Measurements from ENCODE around the gene SH3BGRL2.
A peak's percentile ranks its signal among the peaks of the same experiment; 100 is the strongest.

Gene SH3BGRL2

DNA sequence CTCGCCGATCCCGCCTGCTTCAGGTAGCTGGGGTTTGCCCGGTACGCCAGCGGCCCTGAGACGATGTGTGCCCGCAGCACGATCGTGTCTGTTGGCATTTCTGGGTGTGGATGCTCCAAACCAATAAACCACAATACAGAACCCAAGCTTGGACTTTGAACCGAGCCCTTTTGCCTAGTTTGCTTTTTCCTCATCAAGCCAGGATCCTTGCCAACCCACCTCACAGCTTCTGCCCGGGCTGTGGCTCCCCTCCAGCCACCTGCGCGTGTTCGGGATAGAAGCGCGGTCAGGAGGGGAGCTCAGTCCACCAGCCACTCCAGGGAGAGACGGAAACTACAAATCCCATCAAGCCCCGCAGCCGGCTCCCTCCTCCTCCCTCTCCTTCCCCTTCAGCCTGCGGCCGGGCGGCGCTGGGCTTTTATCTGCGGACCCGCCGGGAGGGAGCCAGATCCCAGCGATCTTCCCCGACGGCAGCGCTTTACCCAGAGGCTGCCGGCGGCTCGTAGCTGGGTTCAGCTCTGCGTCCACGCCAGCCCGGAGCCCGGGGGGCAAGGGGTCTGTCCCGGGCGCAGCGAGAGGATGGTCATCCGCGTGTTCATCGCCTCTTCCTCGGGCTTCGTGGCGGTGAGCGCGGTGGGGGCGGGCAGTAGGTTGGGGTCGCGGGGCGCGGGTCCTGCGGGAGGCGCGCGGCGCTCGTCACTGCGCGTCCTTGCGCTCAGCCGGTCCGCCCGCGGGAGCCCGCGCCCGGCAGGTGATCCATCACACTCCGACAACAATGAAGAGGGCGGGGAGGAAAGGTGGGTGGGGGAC is at the start of gene SH3BGRL2:
SH3BGRL2 (plus strand) TSS at position 447 of the 810 bp plus-strand sequence; CDS start at position 580, 133 bp downstream.
- H3K27me3 ChIP-seq (ENCODE audit: control insufficient read depth in 5 of 5, insufficient read depth in 4 of 5, low read length in 5 of 5): no peaks in the 10 kb centered on the region
- H3K27ac ChIP-seq (ENCODE audit: low read depth, low read length): peak within 1 kb of the TSS; percentile 37
- H3K9me3 ChIP-seq (ENCODE audit: control insufficient read depth in 5 of 5, low read length in 5 of 5): no peaks in the 10 kb centered on the region
- peaks cover 0 to 25% (median 10%) of the 10 kb centered on the region in 5 donors for H3K4me1 ChIP-seq (ENCODE audit: control insufficient read depth in 5 of 5, insufficient read depth in 5 of 5, low read length in 5 of 5)
- peaks cover 0 to 2% (median 0%) of the 10 kb centered on the region in 5 donors for H3K36me3 ChIP-seq (ENCODE audit: control insufficient read depth in 5 of 5, insufficient read depth in 5 of 5, low read length in 5 of 5)
- peak within 1 kb of the TSS; percentile 69 to 84 (median 71) for H3K4me3 ChIP-seq (ENCODE audit: low read depth in 1 of 5, low read length in 5 of 5)
- peak within 1 kb of the TSS in 4 of 5 donors; percentile 26 to 65 (median 62) for H3K9ac ChIP-seq (ENCODE audit: low read length in 5 of 5)

GRCh38 chr6:79584332-79584731 is 46.8 kb upstream of the SH3BGRL2 start:
- Histone ChIP-seq H3K4me1 (ENCODE audit: control insufficient read depth in 5 of 5, insufficient read depth in 5 of 5, low read length in 5 of 5) (no peaks in the 10 kb centered on the region), H3K27ac (ENCODE audit: low read depth, low read length) (no peak overlapping the region), H3K27me3 (ENCODE audit: control insufficient read depth in 5 of 5, insufficient read depth in 4 of 5, low read length in 5 of 5) (no peaks in the 10 kb centered on the region), H3K4me3 (ENCODE audit: low read depth in 1 of 5, low read length in 5 of 5) (no peak overlapping the region), H3K36me3 (ENCODE audit: control insufficient read depth in 5 of 5, insufficient read depth in 5 of 5, low read length in 5 of 5) (no peaks in the 10 kb centered on the region), H3K9ac (ENCODE audit: low read length in 5 of 5) (no peak overlapping the region), H3K9me3 (ENCODE audit: control insufficient read depth in 5 of 5, low read length in 5 of 5) (no peaks in the 10 kb centered on the region)

- no peaks in the 10 kb centered on the region for H3K4me1 ChIP-seq (ENCODE audit: control insufficient read depth in 5 of 5, insufficient read depth in 5 of 5, low read length in 5 of 5)
- no peaks in the 10 kb centered on the region for H3K9me3 ChIP-seq (ENCODE audit: control insufficient read depth in 5 of 5, low read length in 5 of 5)
- no peak overlapping the region for H3K27ac ChIP-seq (ENCODE audit: low read depth, low read length)
- no peaks in the 10 kb centered on the region for H3K27me3 ChIP-seq (ENCODE audit: control insufficient read depth in 5 of 5, insufficient read depth in 4 of 5, low read length in 5 of 5)
- no peak overlapping the region for H3K9ac ChIP-seq (ENCODE audit: low read length in 5 of 5)
- no peaks in the 10 kb centered on the region for H3K36me3 ChIP-seq (ENCODE audit: control insufficient read depth in 5 of 5, insufficient read depth in 5 of 5, low read length in 5 of 5)
- no peak overlapping the region for H3K4me3 ChIP-seq (ENCODE audit: low read depth in 1 of 5, low read length in 5 of 5)
Observed at GRCh38 chr6:79586548-79586947, 44.6 kb upstream of the SH3BGRL2 start.

- H3K4me1 ChIP-seq (ENCODE audit: control insufficient read depth in 5 of 5, insufficient read depth in 5 of 5, low read length in 5 of 5): no peaks in the 10 kb centered on the region
- H3K9me3 ChIP-seq (ENCODE audit: control insufficient read depth in 5 of 5, low read length in 5 of 5): no peaks in the 10 kb centered on the region
- no peaks in the 10 kb centered on the region for H3K27me3 ChIP-seq (ENCODE audit: control insufficient read depth in 5 of 5, insufficient read depth in 4 of 5, low read length in 5 of 5)
- H3K9ac ChIP-seq (ENCODE audit: low read length in 5 of 5): no peak overlapping the region
- no peaks in the 10 kb centered on the region for H3K36me3 ChIP-seq (ENCODE audit: control insufficient read depth in 5 of 5, insufficient read depth in 5 of 5, low read length in 5 of 5)
- no peak overlapping the region for H3K27ac ChIP-seq (ENCODE audit: low read depth, low read length)
- no peak overlapping the region for H3K4me3 ChIP-seq (ENCODE audit: low read depth in 1 of 5, low read length in 5 of 5)
Observed at GRCh38 chr6:79589701-79590100, 41.4 kb upstream of the SH3BGRL2 start.

- Histone ChIP-seq H3K27ac (ENCODE audit: low read depth, low read length) (no peak overlapping the region), H3K4me3 (ENCODE audit: low read depth in 1 of 5, low read length in 5 of 5) (no peak overlapping the region), H3K9me3 (ENCODE audit: control insufficient read depth in 5 of 5, low read length in 5 of 5) (no peaks in the 10 kb centered on the region), H3K27me3 (ENCODE audit: control insufficient read depth in 5 of 5, insufficient read depth in 4 of 5, low read length in 5 of 5) (no peaks in the 10 kb centered on the region), H3K36me3 (ENCODE audit: control insufficient read depth in 5 of 5, insufficient read depth in 5 of 5, low read length in 5 of 5) (no peaks in the 10 kb centered on the region), H3K4me1 (ENCODE audit: control insufficient read depth in 5 of 5, insufficient read depth in 5 of 5, low read length in 5 of 5) (no peaks in the 10 kb centered on the region), H3K9ac (ENCODE audit: low read length in 5 of 5) (no peak overlapping the region)
Observed at GRCh38 chr6:79597155-79597554, 34.0 kb upstream of the SH3BGRL2 start.

- H3K27me3 ChIP-seq (ENCODE audit: control insufficient read depth in 5 of 5, insufficient read depth in 4 of 5, low read length in 5 of 5): no peaks in the 10 kb centered on the region
- H3K9me3 ChIP-seq (ENCODE audit: control insufficient read depth in 5 of 5, low read length in 5 of 5): no peaks in the 10 kb centered on the region
- no peak overlapping the region for H3K9ac ChIP-seq (ENCODE audit: low read length in 5 of 5)
- H3K4me1 ChIP-seq (ENCODE audit: control insufficient read depth in 5 of 5, insufficient read depth in 5 of 5, low read length in 5 of 5): no peaks in the 10 kb centered on the region
- H3K4me3 ChIP-seq (ENCODE audit: low read depth in 1 of 5, low read length in 5 of 5): no peak overlapping the region
- no peak overlapping the region for H3K27ac ChIP-seq (ENCODE audit: low read depth, low read length)
- H3K36me3 ChIP-seq (ENCODE audit: control insufficient read depth in 5 of 5, insufficient read depth in 5 of 5, low read length in 5 of 5): no peaks in the 10 kb centered on the region
Observed at GRCh38 chr6:79598012-79598411, 33.1 kb upstream of the SH3BGRL2 start.

- Histone ChIP-seq H3K4me1 (ENCODE audit: control insufficient read depth in 5 of 5, insufficient read depth in 5 of 5, low read length in 5 of 5) (no peaks in the 10 kb centered on the region), H3K36me3 (ENCODE audit: control insufficient read depth in 5 of 5, insufficient read depth in 5 of 5, low read length in 5 of 5) (no peaks in the 10 kb centered on the region), H3K4me3 (ENCODE audit: low read depth in 1 of 5, low read length in 5 of 5) (no peak overlapping the region), H3K27ac (ENCODE audit: low read depth, low read length) (no peak overlapping the region), H3K27me3 (ENCODE audit: control insufficient read depth in 5 of 5, insufficient read depth in 4 of 5, low read length in 5 of 5) (no peaks in the 10 kb centered on the region), H3K9ac (ENCODE audit: low read length in 5 of 5) (no peak overlapping the region), H3K9me3 (ENCODE audit: control insufficient read depth in 5 of 5, low read length in 5 of 5) (no peaks in the 10 kb centered on the region)
Observed at GRCh38 chr6:79599725-79600259, 31.3 kb upstream of the SH3BGRL2 start.

GRCh38 chr6:79600313-79600712 is 30.8 kb upstream of the SH3BGRL2 start:
- H3K27me3 ChIP-seq (ENCODE audit: control insufficient read depth in 5 of 5, insufficient read depth in 4 of 5, low read length in 5 of 5): no peaks in the 10 kb centered on the region
- H3K9me3 ChIP-seq (ENCODE audit: control insufficient read depth in 5 of 5, low read length in 5 of 5): no peaks in the 10 kb centered on the region
- H3K4me1 ChIP-seq (ENCODE audit: control insufficient read depth in 5 of 5, insufficient read depth in 5 of 5, low read length in 5 of 5): no peaks in the 10 kb centered on the region
- no peak overlapping the region for H3K27ac ChIP-seq (ENCODE audit: low read depth, low read length)
- H3K36me3 ChIP-seq (ENCODE audit: control insufficient read depth in 5 of 5, insufficient read depth in 5 of 5, low read length in 5 of 5): no peaks in the 10 kb centered on the region
- no peak overlapping the region for H3K9ac ChIP-seq (ENCODE audit: low read length in 5 of 5)
- H3K4me3 ChIP-seq (ENCODE audit: low read depth in 1 of 5, low read length in 5 of 5): no peak overlapping the region

DNA sequence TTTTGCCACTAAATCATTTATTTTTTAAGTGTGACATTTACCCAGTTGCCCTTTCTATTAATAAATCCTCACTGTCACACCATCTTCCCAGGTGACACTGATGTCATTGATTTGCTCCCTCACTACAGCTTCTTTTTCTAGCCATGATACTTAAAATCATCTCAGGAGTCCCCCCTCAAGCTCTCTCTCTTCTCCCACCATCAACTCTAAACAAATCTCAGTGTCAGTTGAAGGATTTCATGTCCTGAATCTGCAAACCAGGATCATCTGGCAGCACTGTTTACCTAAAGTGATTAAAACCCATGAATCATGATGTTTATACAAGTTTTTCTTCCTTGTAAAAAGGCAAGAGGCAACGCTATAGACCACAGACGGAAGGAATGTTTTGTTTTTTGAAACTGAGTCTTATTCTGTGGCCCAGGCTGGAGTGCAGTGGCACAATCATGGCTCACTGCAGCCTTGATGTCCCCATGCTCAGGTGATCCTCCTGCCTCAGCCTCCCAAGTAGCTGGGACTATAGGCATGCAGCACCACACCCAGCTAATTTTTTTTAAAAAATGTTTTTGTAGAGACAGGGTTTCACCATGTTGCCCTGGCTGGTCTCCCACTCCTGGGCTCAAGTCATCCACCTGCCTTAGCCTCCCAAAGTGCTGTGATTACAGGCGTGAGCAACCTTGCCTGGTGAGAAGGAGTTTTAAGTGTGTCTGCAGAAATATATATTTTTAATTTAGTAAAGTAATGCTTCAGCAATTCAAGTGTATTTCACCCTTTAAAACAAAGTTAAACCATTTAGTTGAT is 30.1 kb upstream of the SH3BGRL2 start:
- no peaks in the 10 kb centered on the region for H3K9me3 ChIP-seq (ENCODE audit: control insufficient read depth in 5 of 5, low read length in 5 of 5)
- H3K27me3 ChIP-seq (ENCODE audit: control insufficient read depth in 5 of 5, insufficient read depth in 4 of 5, low read length in 5 of 5): no peaks in the 10 kb centered on the region
- H3K9ac ChIP-seq (ENCODE audit: low read length in 5 of 5): no peak overlapping the region
- no peak overlapping the region for H3K27ac ChIP-seq (ENCODE audit: low read depth, low read length)
- no peak overlapping the region for H3K4me3 ChIP-seq (ENCODE audit: low read depth in 1 of 5, low read length in 5 of 5)
- H3K36me3 ChIP-seq (ENCODE audit: control insufficient read depth in 5 of 5, insufficient read depth in 5 of 5, low read length in 5 of 5): no peaks in the 10 kb centered on the region
- peaks cover 0 to under 1% (median 0%) of the 10 kb centered on the region in 5 donors for H3K4me1 ChIP-seq (ENCODE audit: control insufficient read depth in 5 of 5, insufficient read depth in 5 of 5, low read length in 5 of 5)

GRCh38 chr6:79602859-79603258 is 28.3 kb upstream of the SH3BGRL2 start:
- no peak overlapping the region for H3K4me3 ChIP-seq (ENCODE audit: low read depth in 1 of 5, low read length in 5 of 5)
- peaks cover 0 to 14% (median 4%) of the 10 kb centered on the region in 5 donors for H3K4me1 ChIP-seq (ENCODE audit: control insufficient read depth in 5 of 5, insufficient read depth in 5 of 5, low read length in 5 of 5)
- no peak overlapping the region for H3K27ac ChIP-seq (ENCODE audit: low read depth, low read length)
- H3K27me3 ChIP-seq (ENCODE audit: control insufficient read depth in 5 of 5, insufficient read depth in 4 of 5, low read length in 5 of 5): no peaks in the 10 kb centered on the region
- no peak overlapping the region for H3K9ac ChIP-seq (ENCODE audit: low read length in 5 of 5)
- H3K36me3 ChIP-seq (ENCODE audit: control insufficient read depth in 5 of 5, insufficient read depth in 5 of 5, low read length in 5 of 5): no peaks in the 10 kb centered on the region
- H3K9me3 ChIP-seq (ENCODE audit: control insufficient read depth in 5 of 5, low read length in 5 of 5): no peaks in the 10 kb centered on the region

Data from subcutaneous abdominal adipose tissue (tissue), 5 donors.